GM12878 (cell line): ENCODE data around the gene RTP3. TPM values are rescaled to one million over a fixed set of nuclear protein-coding genes. Genes with fewer than 3 reads are reported as not detected.

Experiments
- ATAC-seq: fragments of 200-7000 bp; cut with Tn5 transposase; 3 replicates; pipeline ENCODE4 v1.9.1; 2020; ENCODE audit warnings: mild to moderate bottlenecking, moderate library complexity
- BruUV-seq: library from RNA; stranded (reverse); fragments of 400-500 nt; replicated peaks from 2 replicates; lab custom pipeline; 2021; lab: Mats Ljungman, UMichigan
- CTCF ChIA-PET: fragments of 300-600 bp; sonication (Branson Sonifier 250); formaldehyde crosslinking; extraction: SDS; loops from one replicate; lab custom pipeline; 2021; ENCODE audit warnings: inconsistent platforms; lab: Yijun Ruan, JAX
- POLR2A ChIA-PET: fragments of 350-600 bp; formaldehyde crosslinking; extraction: SDS; loops from one replicate; lab custom pipeline; 2021; ENCODE audit warnings: inconsistent platforms; lab: Charles Lee
- RAD21 ChIA-PET: fragments of 300-600 bp; sonication (Branson Sonifier 250); formaldehyde crosslinking; loops from one replicate; lab custom pipeline; 2023; ENCODE audit warnings: antibody characterized with exemption; ENCODE audit not compliant: unreplicated experiment; lab: Charles Lee
- SMC1A ChIA-PET: fragments of 300-600 bp; sonication (Branson Sonifier 250); formaldehyde crosslinking; loops from one replicate; lab custom pipeline; 2023; ENCODE audit not compliant: unreplicated experiment, uncharacterized antibody; lab: Charles Lee
- DNase-seq: peaks from one replicate; pipeline ENCODE4 v3.0.0-alpha.2; 2011; ENCODE audit warnings: low read depth, low spot score
- FAIRE-seq: peaks from 3 replicates; lab custom pipeline; 2011; peaks lifted over from hg19 to GRCh38; lab: Jason Lieb, UNC
- H2AFZ ChIP-seq: 2 replicates; pipeline ENCODE4 v1.6.0; 2011; ENCODE audit warnings: low read depth, low read length, control low read depth; ENCODE audit not compliant: control insufficient read depth
- H3K27ac ChIP-seq: 2 replicates; pipeline ENCODE4 v1.5.1; 2011; ENCODE audit warnings: control low read depth; ENCODE audit not compliant: control insufficient read depth, insufficient read depth
- H3K27me3 ChIP-seq, 2 experiments: replicated peaks in 1 of 2; 2 replicates each; pipeline versions ENCODE4 v1.6.0 to v1.6.1; 2011; ENCODE audit warnings: low read length in 1 of 2; ENCODE audit not compliant: control insufficient read depth in 2 of 2, insufficient read depth in 2 of 2
- H3K36me3 ChIP-seq, 2 experiments: 2 replicates each; pipeline ENCODE4 v1.5.1; 2011; ENCODE audit warnings: low read length in 1 of 2; ENCODE audit not compliant: control insufficient read depth in 2 of 2, insufficient read depth in 2 of 2
- H3K4me1 ChIP-seq: 2 replicates; pipeline ENCODE4 v1.6.1; 2011; ENCODE audit warnings: mild to moderate bottlenecking, low read length, moderate library complexity, mixed read lengths; ENCODE audit not compliant: control insufficient read depth, insufficient read depth
- H3K4me2 ChIP-seq: 2 replicates; pipeline ENCODE4 v1.6.0; 2011; ENCODE audit warnings: control low read depth; ENCODE audit not compliant: control insufficient read depth, insufficient read depth
- H3K4me3 ChIP-seq: fragments of 200-600 bp; sonication (generic); 2 replicates; pipeline ENCODE4 v1.5.1; 2016
- H3K79me2 ChIP-seq: 2 replicates; pipeline ENCODE4 v1.6.0; 2011; ENCODE audit warnings: low read length; ENCODE audit not compliant: control insufficient read depth, insufficient read depth
- H3K9ac ChIP-seq: 2 replicates; pipeline ENCODE4 v1.8.0; 2011; ENCODE audit warnings: low read length, control low read depth, mixed read lengths; ENCODE audit not compliant: control insufficient read depth, insufficient read depth
- H3K9me3 ChIP-seq: replicated peaks from 3 replicates; pipeline ENCODE4 v1.5.1; 2011; ENCODE audit warnings: mild to moderate bottlenecking, low read length; ENCODE audit not compliant: control insufficient read depth, insufficient read depth
- H4K20me1 ChIP-seq: 2 replicates; pipeline ENCODE4 v1.6.0; 2011; ENCODE audit not compliant: control insufficient read depth, insufficient read depth
- BHLHE40 ChIP-seq, 2 experiments: fragments of 450-650 bp in 1 of 2; IDR thresholded peaks; 2 replicates each; pipeline ENCODE4 v1.6.1; 2011 to 2017; ENCODE audit warnings: low read depth in 2 of 2, borderline replicate concordance in 1 of 2, improper control_type of control experiment in 1 of 2, low read length in 1 of 2, mild to moderate bottlenecking in 1 of 2
- CBX3 ChIP-seq: fragments of 200-600 bp; sonication (generic); IDR thresholded peaks from 2 replicates; pipeline ENCODE4 v1.6.1; 2016; ENCODE audit warnings: low read depth, borderline replicate concordance
- CTCF ChIP-seq, 3 experiments: IDR thresholded peaks in 2 of 3; conservative IDR thresholded peaks in 1 of 3; 2 replicates each; pipeline ENCODE4 v1.5.1; 2011; ENCODE audit warnings: low read depth in 3 of 3, low read length in 3 of 3, mild to moderate bottlenecking in 3 of 3, control low read depth in 2 of 3, moderate library complexity in 2 of 3, inconsistent platforms in 1 of 3, mixed read lengths in 1 of 3; ENCODE audit not compliant: control insufficient read depth in 2 of 3, insufficient read depth in 1 of 3; ENCODE audit errors: extremely low read depth in 1 of 3
- HDGF ChIP-seq: fragments of 450-650 bp; IDR thresholded peaks from 2 replicates; pipeline ENCODE4 v1.6.1; 2016; ENCODE audit warnings: antibody characterized with exemption
- HSF1 ChIP-seq: fragments of 150-350 bp; IDR thresholded peaks from 2 replicates; pipeline ENCODE4 v1.6.1; 2014; ENCODE audit warnings: mild to moderate bottlenecking, low read depth, low read length
- IRF3 ChIP-seq: fragments of 450-650 bp; IDR thresholded peaks from 2 replicates; pipeline ENCODE4 v1.6.1; 2014; ENCODE audit warnings: mild to moderate bottlenecking
- JUND ChIP-seq: IDR thresholded peaks from 2 replicates; pipeline ENCODE4 v1.6.1; 2012; ENCODE audit warnings: low read depth, mild to moderate bottlenecking, low read length, improper control_type of control experiment, moderate library complexity
- KLF5 ChIP-seq: fragments of 450-650 bp; IDR thresholded peaks from 2 replicates; pipeline ENCODE4 v1.6.1; 2014; ENCODE audit warnings: mild to moderate bottlenecking; ENCODE audit not compliant: partially characterized antibody
- MTA2 ChIP-seq: fragments of 450-650 bp; IDR thresholded peaks from 2 replicates; pipeline ENCODE4 v1.6.1; 2016; ENCODE audit warnings: low read depth, mild to moderate bottlenecking, moderate library complexity
- NFXL1 ChIP-seq: fragments of 450-650 bp; IDR thresholded peaks from 2 replicates; pipeline ENCODE4 v1.6.1; 2017; ENCODE audit warnings: antibody characterized with exemption, mild to moderate bottlenecking, borderline replicate concordance
- PAX8 ChIP-seq: fragments of 450-650 bp; IDR thresholded peaks from 2 replicates; pipeline ENCODE4 v1.6.1; 2017; ENCODE audit warnings: mild to moderate bottlenecking, moderate library complexity
- RAD21 ChIP-seq: IDR thresholded peaks from 2 replicates; pipeline ENCODE4 v1.6.1; 2011; ENCODE audit warnings: mild to moderate bottlenecking, low read depth, low read length, moderate library complexity; ENCODE audit not compliant: insufficient read depth
- RUNX3 ChIP-seq: IDR thresholded peaks from 2 replicates; pipeline ENCODE4 v1.6.1; 2012; ENCODE audit warnings: low read length, inconsistent platforms
- SMAD5 ChIP-seq: IDR thresholded peaks from 2 replicates; pipeline ENCODE4 v1.6.1; 2016; ENCODE audit warnings: antibody characterized with exemption, low read depth
- TCF7 ChIP-seq: IDR thresholded peaks from 2 replicates; pipeline ENCODE4 v1.6.1; 2014; ENCODE audit warnings: antibody characterized with exemption, borderline replicate concordance
- ZBED1 ChIP-seq: IDR thresholded peaks from 2 replicates; pipeline ENCODE4 v1.6.1; 2016; ENCODE audit warnings: borderline replicate concordance
- ZNF207 ChIP-seq: fragments of 450-650 bp; IDR thresholded peaks from 2 replicates; pipeline ENCODE4 v1.6.1; 2014; ENCODE audit warnings: antibody characterized with exemption, mild to moderate bottlenecking, borderline replicate concordance
- WGBS: methylation state at CpG from one replicate; pipeline ENCODE4 v1.1.6; 2016; ENCODE audit warnings: low lambda C conversion rate; ENCODE audit not compliant: insufficient replicate concordance, insufficient coverage; ENCODE audit errors: missing lambda C conversion rate; 5-methylcytosine and 5-hydroxymethylcytosine counted together
- in situ Hi-C: fragments of 300-500 bp; cut with MboI; formaldehyde crosslinking; loops from 9 replicates; pipeline ENCODE4 v1.14.3; 2018; ENCODE audit warnings: mixed read lengths
- intact Hi-C: fragments of 100-400 bp; cut with micrococcal nuclease; formaldehyde crosslinking; loops from one replicate; pipeline ENCODE4 v1.14.2; 2022; ENCODE audit not compliant: unreplicated experiment
- polyA plus RNA-seq, 11 experiments: library from polyadenylated mRNA; depleted of rRNA in 4 of 11; unstranded in 6 of 11; stranded (reverse) in 5 of 11; fragments of >200 nt; fragmentation: Nextera tagmentation in 4 of 11; fragmentation: Illumina TruSeq in 1 of 11; extraction: Ambion mirVana in 4 of 11; extraction: Trizol in 1 of 11; gene quantifications; 1 replicate in 1 of 11; 2 replicates in 10 of 11; pipeline versions ENCODE4 v1.2.1 to v1.2.3, GENCODE V29; 2011 to 2016; ENCODE audit warnings: inconsistent platforms in 2 of 11, missing spikeins in 2 of 11, low read depth in 1 of 11
- total RNA-seq, 4 experiments: library from RNA; depleted of rRNA in 3 of 4; stranded (reverse); fragments of >200 nt in 3 of 4; fragmentation: Illumina TruSeq in 1 of 4; extraction: Trizol in 1 of 4; gene quantifications; 2 replicates each; pipeline versions ENCODE4 v1.2.1 to v1.2.3, GENCODE V29; 2013 to 2021

Gene RTP3
- total and polyA plus RNA-seq, 10 of the 15 experiments (the other 5 are each of a cell fraction or from before 2014, with no cell fraction given), result 0.06 TPM; not detected in 9

GRCh38 chr3:46503200-46503874 lies 5.6 kb downstream of the RTP3 start:
- Histone ChIP-seq H3K9ac (no peak overlapping the region), H3K79me2 (no peaks in the 10 kb centered on the region), H3K4me1 (peaks cover 24% of the 10 kb centered on the region), H3K27ac (no peak overlapping the region), H3K9me3 (peaks cover 2% of the 10 kb centered on the region; the same call in 2 of the 3 replicates), H2AFZ (no peak overlapping the region), H3K4me3 (no peak overlapping the region), H4K20me1 (no peaks in the 10 kb centered on the region), H3K36me3 (no peaks in the 10 kb centered on the region), H3K27me3 (peaks cover 0 to 3% of the 10 kb centered on the region in 2 experiments; a peak in 1 of 4 replicates), H3K4me2 (no peak overlapping the region)
- ATAC-seq (no peak), DNase-seq (no peak), FAIRE-seq (no peak)
- CTCF ChIA-PET, result interaction anchor here (1.2 to 6.0 kb wide), 2 partner anchors 14 to 126 kb away, joined by 5 to 29 read pairs; no protein-coding TSS in a partner anchor
- POLR2A ChIA-PET, result no interaction called here
- 96% methylated on average over 7 of the region's 7 CpGs for WGBS
- TF ChIP-seq BHLHE40 (IDR thresholded peaks at IDR 0.05; ENCODE audit: borderline replicate concordance in 1 of 2, low read depth in 2 of 2, low read length in 1 of 2) (no peak), ZBED1 (no peak), HDGF (no peak), ZNF207 (no peak), RAD21 (no peak), MTA2 (no peak), KLF5 (no peak), CBX3 (no peak), TCF7 (no peak), HSF1 (no peak), SMAD5 (no peak), JUND (no peak), CTCF (IDR thresholded peaks at IDR 0.05 in 2 of 3, conservative IDR thresholded peaks at IDR 0.05 in 1 of 3; ENCODE audit: control insufficient read depth in 2 of 3, extremely low read depth in 1 of 3, insufficient read depth in 1 of 3, low read depth in 3 of 3, low read length in 3 of 3) (no peak), RUNX3 (no peak), IRF3 (no peak), NFXL1 (no peak), PAX8 (no peak)
- no TSS peak for BruUV-seq
- intact Hi-C loops (loop anchor here (5.0 kb wide), 1 partner anchor 34 kb away; no protein-coding TSS in a partner anchor), in situ Hi-C loops (no loop called here)
- RAD21 ChIA-PET, result interaction anchor here (1.3 kb wide), 1 partner anchor 14 kb away, joined by 5 read pairs; no protein-coding TSS in a partner anchor
- SMC1A ChIA-PET, result interaction anchor here (1.9 kb wide), 1 partner anchor 14 kb away, joined by 5 read pairs; no protein-coding TSS in a partner anchor
